Vagina (tissue), 2 donors: Measurements from ENCODE around the gene GPM6B. TPM values are rescaled to one million over a fixed set of nuclear protein-coding genes. Genes with fewer than 3 reads are reported as not detected.

Experiments
- DNase-seq, 2 donors: peaks; one replicate each; pipeline ENCODE4 v3.0.0-alpha.2; 2017; ENCODE audit errors: extremely low spot score in 2 of 2
- H3K27ac ChIP-seq: fragments of 200-600 bp; sonication (generic); one replicate; pipeline ENCODE4 v1.5.1; 2019
- H3K27me3 ChIP-seq: fragments of 200-600 bp; sonication (generic); one replicate; pipeline ENCODE4 v1.5.1; 2019
- H3K36me3 ChIP-seq, 2 donors: fragments of 200-600 bp; sonication (generic); one replicate each; pipeline ENCODE4 v1.5.1; 2017 to 2019
- H3K4me1 ChIP-seq: fragments of 200-600 bp; sonication (generic); one replicate; pipeline ENCODE4 v1.5.1; 2019
- H3K4me3 ChIP-seq, 2 donors: fragments of 200-600 bp; sonication (generic); 1 replicate in 1 of 2; 2 replicates in 1 of 2; pipeline ENCODE4 v1.5.1; 2016 to 2019
- H3K9me3 ChIP-seq: fragments of 200-600 bp; sonication (generic); one replicate; pipeline ENCODE4 v1.5.1; 2019
- POLR2A ChIP-seq, 2 donors: fragments of 450-650 bp; IDR thresholded peaks; one replicate each; pipeline ENCODE4 v1.6.1; 2017; ENCODE audit warnings: antibody characterized with exemption in 2 of 2, mild to moderate bottlenecking in 2 of 2, moderate library complexity in 2 of 2
- POLR2AphosphoS5 ChIP-seq, 2 donors: sonication (generic); formaldehyde crosslinking; IDR thresholded peaks; one replicate each; pipeline ENCODE4 v1.9.0; 2017; ENCODE audit warnings: antibody characterized with exemption in 2 of 2, mild to moderate bottlenecking in 2 of 2, low read depth in 1 of 2; ENCODE audit not compliant: insufficient read depth in 1 of 2
- intact Hi-C: fragments of 100-400 bp; cut with DNase I; formaldehyde crosslinking; loops from one replicate; pipeline ENCODE4 v1.15.1; 2023
- total RNA-seq: library from RNA; depleted of rRNA; stranded (reverse); fragments of >200 nt; gene quantifications from one replicate; pipeline ENCODE4 v1.2.3, GENCODE V29; 2016
- TF ChIP-seq, protein P1 (sequence below), 3 experiments: fragments of 450-650 bp in 2 of 3; fragments of 200-600 bp in 1 of 3; sonication (generic) in 1 of 3; IDR thresholded peaks; one replicate each; pipeline ENCODE4 v1.5.1; 2017 to 2019; ENCODE audit warnings: antibody characterized with exemption in 3 of 3, mild to moderate bottlenecking in 2 of 3, moderate library complexity in 2 of 3

Gene GPM6B
- total RNA-seq, 1 donor from 2014 or later = 15.7 TPM

DNA sequence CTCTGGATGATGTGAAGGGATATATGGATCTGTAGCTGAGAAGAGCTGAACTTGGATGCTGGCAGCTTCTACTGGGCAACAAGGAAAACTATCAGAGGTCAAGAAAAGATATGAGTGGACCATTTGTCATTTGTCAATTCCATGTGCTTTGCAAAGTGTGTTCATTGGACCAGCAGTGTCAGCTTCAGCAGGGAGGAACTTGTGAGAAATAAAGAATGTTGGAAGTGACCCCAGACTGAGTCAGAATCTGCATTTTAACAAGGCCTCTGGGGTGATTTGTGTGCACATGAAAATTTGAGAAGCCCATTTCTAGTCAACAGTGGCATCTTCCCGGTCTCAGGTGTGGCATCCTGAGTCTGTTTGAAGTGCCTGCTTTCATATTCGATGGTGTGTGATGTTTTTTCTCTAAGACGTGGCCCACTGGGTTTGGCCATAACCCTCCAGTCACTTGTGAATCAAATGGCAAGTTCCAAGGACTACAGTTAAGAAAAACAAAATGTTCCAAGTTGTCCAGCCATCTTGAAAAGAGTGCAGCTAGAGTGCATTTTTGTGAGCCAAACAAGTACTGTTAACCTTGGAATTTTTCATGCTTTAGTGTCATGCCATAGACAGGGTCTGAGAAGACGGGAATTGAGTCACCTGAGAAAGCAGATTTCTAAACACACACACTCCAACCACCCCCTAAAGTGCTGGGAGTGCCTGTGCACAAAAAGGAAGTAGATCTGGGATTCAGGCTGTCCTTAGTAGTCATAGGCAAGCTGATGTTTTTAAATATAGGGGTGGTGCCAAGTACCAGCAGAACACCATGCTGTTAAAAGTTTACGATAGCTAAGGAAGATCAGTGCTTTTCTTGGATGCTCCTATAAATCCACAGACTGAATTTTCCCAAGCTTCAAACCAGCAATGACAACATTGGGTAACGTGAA is 26.4 kb downstream of the GPM6B start:
- H3K4me1 ChIP-seq = no peaks in the 10 kb centered on the region
- no peaks in the 10 kb centered on the region for H3K27me3 ChIP-seq
- no peaks in the 10 kb centered on the region for H3K36me3 ChIP-seq
- DNase-seq = no peak
- no peak overlapping the region for H3K27ac ChIP-seq
- TF ChIP-seq POLR2AphosphoS5 (IDR thresholded peaks at IDR 0.05; ENCODE audit: insufficient read depth in 1 of 2, low read depth in 1 of 2) = no peak
- TF ChIP-seq POLR2A (IDR thresholded peaks at IDR 0.05) = no peak
- TF ChIP-seq, protein P1, sequence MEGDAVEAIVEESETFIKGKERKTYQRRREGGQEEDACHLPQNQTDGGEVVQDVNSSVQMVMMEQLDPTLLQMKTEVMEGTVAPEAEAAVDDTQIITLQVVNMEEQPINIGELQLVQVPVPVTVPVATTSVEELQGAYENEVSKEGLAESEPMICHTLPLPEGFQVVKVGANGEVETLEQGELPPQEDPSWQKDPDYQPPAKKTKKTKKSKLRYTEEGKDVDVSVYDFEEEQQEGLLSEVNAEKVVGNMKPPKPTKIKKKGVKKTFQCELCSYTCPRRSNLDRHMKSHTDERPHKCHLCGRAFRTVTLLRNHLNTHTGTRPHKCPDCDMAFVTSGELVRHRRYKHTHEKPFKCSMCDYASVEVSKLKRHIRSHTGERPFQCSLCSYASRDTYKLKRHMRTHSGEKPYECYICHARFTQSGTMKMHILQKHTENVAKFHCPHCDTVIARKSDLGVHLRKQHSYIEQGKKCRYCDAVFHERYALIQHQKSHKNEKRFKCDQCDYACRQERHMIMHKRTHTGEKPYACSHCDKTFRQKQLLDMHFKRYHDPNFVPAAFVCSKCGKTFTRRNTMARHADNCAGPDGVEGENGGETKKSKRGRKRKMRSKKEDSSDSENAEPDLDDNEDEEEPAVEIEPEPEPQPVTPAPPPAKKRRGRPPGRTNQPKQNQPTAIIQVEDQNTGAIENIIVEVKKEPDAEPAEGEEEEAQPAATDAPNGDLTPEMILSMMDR (IDR thresholded peaks at IDR 0.05) = no peak
- intact Hi-C loops = no loop called here
- no peak overlapping the region for H3K4me3 ChIP-seq
- H3K9me3 ChIP-seq = no peaks in the 10 kb centered on the region

DNA sequence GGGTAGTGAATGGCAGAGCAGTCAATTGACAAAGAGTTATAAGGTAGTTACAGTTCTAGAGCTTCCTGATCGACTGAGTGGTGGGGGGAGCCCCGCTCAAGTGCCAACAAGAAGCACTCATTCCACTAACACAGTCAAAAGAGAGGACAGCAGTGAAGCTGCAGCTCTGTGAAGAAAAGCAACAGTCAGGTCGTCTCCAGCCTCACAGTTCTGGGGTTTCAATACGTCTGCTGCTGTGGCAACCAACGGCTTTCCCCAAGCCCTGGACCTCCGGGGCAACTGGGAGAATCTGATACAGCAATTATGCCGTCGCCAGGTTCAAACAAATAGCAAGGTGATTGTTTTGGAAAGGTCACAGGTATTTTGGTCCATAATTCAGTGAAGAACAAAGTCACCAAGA is 30.8 kb downstream of the GPM6B start:
- H3K36me3 ChIP-seq = no peaks in the 10 kb centered on the region

DNA sequence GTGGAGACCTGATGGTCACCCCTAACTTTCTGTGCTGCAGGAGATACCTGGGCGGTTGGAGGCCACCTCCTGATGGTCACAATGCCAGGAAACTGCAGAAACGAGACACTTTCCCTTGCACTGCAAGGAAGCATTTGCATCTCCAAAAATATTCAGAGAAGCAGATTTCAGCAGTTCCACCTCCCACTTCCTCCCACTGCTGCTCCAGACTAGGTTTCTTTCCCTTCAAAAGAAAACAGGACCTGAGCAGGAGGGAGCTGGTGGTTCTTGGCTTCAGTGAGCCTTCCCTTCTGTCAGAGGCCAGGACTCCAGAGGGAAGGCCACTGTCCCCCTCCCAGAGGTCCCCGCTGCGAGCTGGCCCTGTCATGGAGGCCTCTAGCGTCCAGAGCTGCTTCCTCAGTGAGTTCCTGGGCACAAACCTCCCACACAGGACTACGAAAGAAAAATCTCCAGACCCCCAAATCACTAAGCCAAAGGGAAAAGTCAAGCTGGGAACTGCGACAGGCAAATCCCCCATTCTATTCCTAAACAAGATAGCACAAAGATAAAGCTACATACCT is 35.9 kb downstream of the GPM6B start:
- no peak overlapping the region for H3K27ac ChIP-seq

More for the DNA sequence above, 30.8 kb downstream of the GPM6B start:
- Histone ChIP-seq H3K27me3 (no peaks in the 10 kb centered on the region), H3K4me1 (no peaks in the 10 kb centered on the region), H3K4me3 (no peak overlapping the region), H3K27ac (no peak overlapping the region), H3K9me3 (no peaks in the 10 kb centered on the region)
- TF ChIP-seq, protein P1 (IDR thresholded peaks at IDR 0.05) = no peak
- TF ChIP-seq POLR2AphosphoS5 (IDR thresholded peaks at IDR 0.05; ENCODE audit: insufficient read depth in 1 of 2, low read depth in 1 of 2) (no peak), POLR2A (IDR thresholded peaks at IDR 0.05) (no peak)
- DNase-seq = no peak
- intact Hi-C loops = no loop called here

DNA sequence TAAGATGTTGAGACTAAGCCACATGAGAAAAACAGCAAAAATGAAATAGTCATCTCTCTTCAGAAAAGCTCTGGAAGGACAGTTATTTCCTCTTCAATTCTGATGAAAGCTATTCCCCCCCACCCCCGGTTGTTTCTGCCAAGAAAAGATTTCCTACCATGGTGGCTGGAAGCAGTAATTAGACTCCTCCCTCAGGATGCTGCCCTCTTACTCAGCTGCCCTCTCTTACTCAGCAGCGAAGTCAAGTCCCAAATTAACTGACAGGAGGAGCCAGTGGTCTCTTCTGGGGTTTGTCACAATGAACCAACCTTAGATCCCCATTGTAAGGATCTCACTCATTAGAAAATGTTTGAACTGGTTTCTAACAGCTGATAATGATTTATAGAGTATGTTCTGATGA is 38.0 kb downstream of the GPM6B start:
- Histone ChIP-seq H3K4me3 (no peak overlapping the region), H3K27me3 (no peaks in the 10 kb centered on the region), H3K36me3 (no peaks in the 10 kb centered on the region), H3K4me1 (no peaks in the 10 kb centered on the region), H3K9me3 (no peaks in the 10 kb centered on the region), H3K27ac (no peak overlapping the region)
- intact Hi-C loops = no loop called here
- TF ChIP-seq POLR2AphosphoS5 (IDR thresholded peaks at IDR 0.05; ENCODE audit: insufficient read depth in 1 of 2, low read depth in 1 of 2) = no peak
- no peak for TF ChIP-seq POLR2A (IDR thresholded peaks at IDR 0.05)
- no peak for DNase-seq

More for the DNA sequence above, 35.9 kb downstream of the GPM6B start:
- H3K9me3 ChIP-seq = no peaks in the 10 kb centered on the region
- H3K4me3 ChIP-seq = no peak overlapping the region
- no peaks in the 10 kb centered on the region for H3K36me3 ChIP-seq
- TF ChIP-seq, protein P1 (IDR thresholded peaks at IDR 0.05) = no peak
- TF ChIP-seq POLR2AphosphoS5 (IDR thresholded peaks at IDR 0.05; ENCODE audit: insufficient read depth in 1 of 2, low read depth in 1 of 2) (no peak), POLR2A (IDR thresholded peaks at IDR 0.05) (no peak)
- DNase-seq = no peak
- H3K27me3 ChIP-seq = no peaks in the 10 kb centered on the region
- no peaks in the 10 kb centered on the region for H3K4me1 ChIP-seq
- intact Hi-C loops = no loop called here

DNA sequence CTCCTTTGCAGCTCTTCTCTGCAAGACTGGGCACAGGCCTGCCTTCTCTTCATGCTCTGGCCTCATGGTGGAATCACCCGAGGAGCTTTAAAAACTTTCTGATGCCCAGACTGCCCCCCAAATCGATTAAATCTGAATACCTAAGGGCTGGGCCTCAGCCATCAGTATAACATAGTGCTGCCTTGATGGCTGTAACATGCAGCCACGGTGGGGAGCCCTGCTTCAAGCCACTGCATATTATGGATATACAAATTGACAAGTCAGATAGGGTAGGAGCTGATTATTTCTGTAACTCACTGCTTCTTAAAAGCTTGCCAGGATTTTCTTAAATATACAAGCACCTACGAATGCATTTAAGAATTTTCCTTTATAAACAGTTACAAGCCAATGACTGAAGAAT is 40.5 kb downstream of the GPM6B start:
- no peak overlapping the region for H3K27ac ChIP-seq
- H3K36me3 ChIP-seq = no peaks in the 10 kb centered on the region
- DNase-seq = no peak
- H3K27me3 ChIP-seq = no peaks in the 10 kb centered on the region
- no peaks in the 10 kb centered on the region for H3K4me1 ChIP-seq
- H3K4me3 ChIP-seq = no peak overlapping the region
- TF ChIP-seq POLR2AphosphoS5 (IDR thresholded peaks at IDR 0.05; ENCODE audit: insufficient read depth in 1 of 2, low read depth in 1 of 2) = no peak
- TF ChIP-seq, protein P1 (IDR thresholded peaks at IDR 0.05) = no peak
- H3K9me3 ChIP-seq = no peaks in the 10 kb centered on the region
- intact Hi-C loops = no loop called here
